Fibroblast of upper back skin (primary cell): ENCODE data around the gene GLRA3.
A peak's percentile ranks its signal among the peaks of the same experiment; 100 is the strongest.
"Not testable (repeated sequence)": the region's sequence is repeated elsewhere in the genome, so short reads cannot be mapped to it uniquely, and the experiment has no call there.

Experiments used
- DNase-seq: peaks from one replicate; pipeline ENCODE4 v3.0.0-alpha.2; 2013

Gene GLRA3

GRCh38 chr4:174650711-174651355 lies 178.2 kb downstream of the GLRA3 start:
- no peak for DNase-seq

DNA sequence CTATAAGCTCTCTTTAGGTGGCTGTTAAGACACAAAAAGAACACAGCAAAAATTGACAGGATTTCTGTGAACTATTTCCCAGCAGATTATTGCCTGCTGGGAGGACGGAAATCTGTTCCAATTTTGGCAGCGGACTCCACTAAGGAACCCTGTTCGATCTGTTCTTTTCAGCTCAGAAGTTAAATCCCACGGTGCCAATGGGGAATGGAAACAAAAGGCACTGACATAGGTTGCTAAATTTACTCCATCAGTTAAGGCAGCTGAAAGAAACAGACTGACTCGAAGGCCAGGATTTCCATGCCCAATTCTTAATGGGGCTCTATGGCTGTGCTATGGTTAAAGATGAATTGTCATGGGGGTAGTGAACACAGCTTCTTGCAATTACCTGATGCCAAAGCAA lies 180.2 kb downstream of the GLRA3 start:
- DNase-seq = no peak

GRCh38 chr4:174646326-174646725 lies 182.7 kb downstream of the GLRA3 start:
- no peak for DNase-seq

- DNase-seq = no peak
Observed at GRCh38 chr4:174640146-174640545, 188.9 kb downstream of the GLRA3 start.

DNA sequence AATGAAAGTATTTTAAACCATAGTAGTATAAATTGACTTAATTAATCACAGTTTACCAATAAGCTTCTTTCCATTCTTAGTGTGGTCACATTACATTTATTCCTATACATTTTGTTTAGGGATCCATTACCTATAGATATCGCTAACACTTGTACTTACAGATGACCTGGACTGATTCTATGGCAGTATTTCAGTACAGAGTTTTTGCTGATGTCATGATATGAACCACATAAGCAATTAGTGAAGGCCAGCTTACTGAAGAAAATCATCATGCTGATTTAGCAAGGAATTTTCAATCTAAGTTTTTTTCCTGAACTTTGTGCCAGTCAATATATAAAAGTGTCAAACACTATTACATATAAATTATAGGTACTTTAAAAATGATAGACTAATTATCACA lies 193.3 kb downstream of the GLRA3 start:
- DNase-seq = no peak

GRCh38 chr4:174633399-174633798 lies 195.6 kb downstream of the GLRA3 start:
- DNase-seq = no peak

- peak; percentile 41 for DNase-seq
Observed at GRCh38 chr4:174631901-174632758, 196.9 kb downstream of the GLRA3 start.

GRCh38 chr4:174629907-174630450 lies 199.1 kb downstream of the GLRA3 start:
- DNase-seq = not testable (repeated sequence)

- DNase-seq = no peak
Observed at GRCh38 chr4:174629265-174629664, 199.8 kb downstream of the GLRA3 start.

GRCh38 chr4:174628191-174628590 lies 200.9 kb downstream of the GLRA3 start:
- no peak for DNase-seq

DNA sequence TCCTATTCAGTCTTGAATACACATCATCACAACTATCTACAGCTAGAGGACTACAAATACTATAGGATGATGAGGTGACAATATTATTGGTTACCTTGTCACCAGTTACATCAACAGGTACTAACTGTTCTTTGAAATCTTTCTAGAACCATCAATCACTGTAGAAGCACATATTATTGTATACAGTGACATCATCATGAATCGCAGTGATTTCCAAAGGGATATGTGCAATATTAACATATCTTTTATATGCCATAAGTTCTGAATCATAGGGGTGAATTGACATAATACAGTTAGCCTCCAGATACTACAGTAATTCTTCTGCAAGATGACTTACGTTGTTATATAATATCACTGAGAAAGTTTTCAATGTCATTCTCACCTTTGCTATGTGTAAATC lies 201.6 kb downstream of the GLRA3 start:
- no peak for DNase-seq

GRCh38 chr4:174626342-174627008 lies 202.6 kb downstream of the GLRA3 start:
- DNase-seq = no peak

DNA sequence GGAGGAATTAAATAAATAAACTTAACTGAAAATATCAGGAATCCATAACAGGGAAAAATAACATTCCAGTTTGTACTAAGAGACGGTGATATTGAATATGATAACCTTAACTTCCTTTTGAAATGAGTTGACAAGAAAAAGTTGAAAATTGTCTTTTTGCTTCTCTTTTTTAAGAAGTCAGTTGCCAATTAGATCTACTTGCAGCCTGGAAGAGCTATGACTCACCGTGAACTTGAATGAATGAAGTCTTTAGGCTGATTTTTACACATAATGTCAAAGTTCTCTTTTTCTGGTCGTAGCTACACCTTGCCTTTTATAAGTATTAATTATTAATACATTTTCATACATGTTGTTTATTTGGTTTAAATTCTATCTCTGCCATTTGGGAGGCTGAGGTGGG lies 212.4 kb downstream of the GLRA3 start:
- DNase-seq = no peak

DNA sequence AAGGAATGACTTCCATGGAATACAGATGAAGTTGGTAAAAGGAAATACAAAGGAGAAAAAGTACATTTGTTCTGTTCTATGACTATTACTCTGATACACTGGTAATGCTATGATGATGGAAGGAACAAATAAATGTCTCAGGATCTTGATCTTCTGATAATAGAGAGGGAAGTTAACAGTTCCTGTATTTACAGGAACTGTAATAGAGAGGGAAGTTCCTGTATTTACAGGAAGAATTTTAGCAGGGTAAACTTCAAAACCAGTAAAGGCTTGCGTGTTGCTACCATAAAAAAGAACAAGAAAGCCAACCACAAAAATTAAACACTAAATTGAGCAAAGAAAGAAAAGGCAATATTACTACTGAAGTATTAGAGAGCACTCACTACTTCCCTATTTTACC lies 215.1 kb downstream of the GLRA3 start:
- DNase-seq = no peak

- DNase-seq = no peak
Observed at GRCh38 chr4:174611792-174612191, 217.3 kb downstream of the GLRA3 start.

- DNase-seq = no peak
Observed at GRCh38 chr4:174607792-174608191, 221.3 kb downstream of the GLRA3 start.

GRCh38 chr4:174604198-174604597 lies 224.8 kb downstream of the GLRA3 start:
- peak; percentile 27 for DNase-seq

GRCh38 chr4:174600391-174600790 lies 228.7 kb downstream of the GLRA3 start:
- peak; percentile 3 for DNase-seq

DNA sequence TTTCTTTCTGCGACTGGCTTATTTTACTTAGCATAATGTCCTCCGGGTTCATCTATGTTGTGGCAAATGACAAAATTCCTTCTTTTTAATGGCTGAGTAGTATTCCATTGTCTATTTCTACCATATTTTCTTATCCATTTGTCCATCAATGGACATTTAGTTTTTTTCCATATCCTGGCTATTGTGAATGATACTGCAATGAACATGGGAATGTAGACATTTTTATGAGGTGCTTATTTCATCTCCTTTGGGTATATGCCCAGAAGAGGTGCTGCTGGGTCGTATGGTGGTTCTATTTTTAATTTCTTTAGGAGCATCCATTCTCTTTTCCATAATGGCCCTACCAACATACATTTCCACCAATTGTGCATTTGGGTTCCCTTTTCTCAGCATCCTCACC lies 230.2 kb downstream of the GLRA3 start:
- DNase-seq = no peak

DNA sequence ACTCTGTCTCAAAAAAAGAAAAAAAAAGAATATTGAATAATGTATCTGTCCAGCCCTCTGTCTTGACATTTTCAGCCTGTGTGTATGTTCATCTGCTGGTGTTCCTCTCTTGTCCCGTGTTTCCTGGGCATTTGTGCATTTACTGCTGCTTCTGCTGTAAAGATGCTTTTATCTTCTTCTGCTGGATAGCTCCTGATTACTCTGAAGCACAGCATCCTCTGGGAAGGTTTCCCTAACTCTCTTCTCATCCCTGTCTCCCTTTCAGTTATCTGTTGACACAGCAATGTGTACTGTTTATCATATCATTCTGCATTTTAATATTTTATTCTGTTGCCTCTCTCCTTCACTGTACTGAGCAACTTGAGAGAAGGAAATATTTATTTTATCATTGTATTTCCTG lies 232.5 kb downstream of the GLRA3 start:
- no peak for DNase-seq

DNA sequence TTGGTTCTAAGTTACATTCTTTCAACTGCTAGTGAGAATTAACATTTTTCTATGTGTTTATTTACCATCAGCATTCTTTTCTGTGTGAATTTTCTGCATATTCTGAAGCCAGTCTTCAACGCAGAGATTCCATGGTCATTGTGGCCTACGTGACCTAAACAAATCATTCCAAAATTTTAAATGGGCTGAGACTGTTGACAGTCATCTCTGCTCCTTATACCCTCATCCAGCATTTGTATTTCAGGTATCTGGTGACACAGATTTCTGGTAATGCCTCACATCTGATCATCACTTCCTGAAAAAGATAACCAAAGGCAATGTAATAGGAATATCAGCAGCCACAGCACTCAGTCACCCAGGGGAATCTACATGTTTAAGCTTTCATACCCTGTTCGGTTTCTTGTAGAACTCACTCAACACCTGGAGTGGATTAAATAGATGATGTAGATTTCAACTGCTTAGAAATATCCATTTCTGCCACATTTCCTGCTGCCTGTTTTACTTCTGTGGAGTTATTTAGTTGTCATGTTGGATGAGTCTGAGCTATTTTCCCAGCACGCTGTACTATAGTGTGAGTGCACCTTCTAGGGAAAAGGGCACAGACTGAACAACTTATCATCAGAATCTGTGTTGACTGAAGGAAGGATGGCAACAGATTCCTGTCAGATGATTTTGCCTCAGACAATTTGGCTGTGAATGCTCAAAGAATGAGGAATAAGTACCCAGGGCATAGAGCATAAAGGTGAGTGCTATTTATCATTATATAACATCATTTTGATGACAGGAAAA lies 233.7 kb downstream of the GLRA3 start:
- peak; percentile 39 for DNase-seq

DNA sequence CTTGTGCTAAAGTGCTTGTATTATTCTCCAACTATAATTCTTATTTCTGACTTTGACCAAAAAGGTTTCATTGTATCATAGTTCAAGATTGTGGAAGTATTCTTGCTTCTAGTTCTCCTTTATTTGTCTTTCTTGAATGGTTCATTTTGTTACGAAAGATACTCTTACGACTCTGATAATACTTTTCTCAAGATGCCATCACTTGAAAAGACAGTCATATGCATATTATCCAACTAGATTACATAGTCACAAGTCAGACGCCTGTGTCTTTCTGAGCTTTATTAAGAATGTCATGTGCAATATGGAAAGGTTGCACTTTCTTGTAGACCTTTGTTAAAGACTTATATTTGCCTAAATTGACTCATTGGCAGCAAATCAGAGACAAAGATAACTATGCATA lies 235.3 kb downstream of the GLRA3 start:
- DNase-seq = no peak

GRCh38 chr4:174592985-174593335 lies 236.1 kb downstream of the GLRA3 start:
- peak; percentile 71 for DNase-seq
